Measurements from ENCODE around the gene SCUBE1.

The SCUBE1 gene

DNA sequence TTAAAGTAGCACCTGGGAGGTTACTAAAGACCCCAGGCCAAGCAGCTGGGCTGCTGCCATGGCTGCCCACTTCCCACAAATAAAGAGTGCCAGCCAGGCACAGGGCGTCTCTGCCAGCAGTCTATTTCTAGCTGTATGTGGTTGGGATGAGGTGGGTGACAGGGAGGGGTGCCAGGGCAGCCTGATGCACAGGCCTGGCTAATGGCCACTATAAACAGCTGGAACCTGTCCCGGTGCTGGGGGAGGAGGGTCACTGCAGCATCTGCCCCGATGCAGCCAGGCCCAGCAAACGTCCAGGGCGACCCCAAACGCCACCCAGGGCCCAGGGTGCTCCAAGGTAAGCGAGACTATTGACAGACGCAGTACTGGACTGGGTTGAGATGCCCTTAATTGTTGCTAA is 37.4 kb downstream of the SCUBE1 start:
- Histone ChIP-seq H3K36me3 (ENCODE audit: control insufficient read depth in 1 of 2, insufficient read depth in 2 of 2, low read length in 2 of 2) (no peaks in the 10 kb centered on the region), H3K79me2 (ENCODE audit: control insufficient read depth, insufficient read depth, low read length, poor library complexity) (no peaks in the 10 kb centered on the region), H4K91ac (ENCODE audit: low read depth, low read length) (no peak overlapping the region), H2BK120ac (ENCODE audit: insufficient read depth, low read length, poor library complexity) (no peak overlapping the region), H3K18ac (ENCODE audit: low read length) (no peak overlapping the region), H3K4me2 (ENCODE audit: low read length) (no peak overlapping the region), H3K4me3 (ENCODE audit: low read depth, low read length) (no peak overlapping the region), H3K23ac (ENCODE audit: low read length) (no peak overlapping the region), H3K4ac (ENCODE audit: low read depth, low read length) (no peak overlapping the region), H3K79me1 (ENCODE audit: low read length) (no peaks in the 10 kb centered on the region), H4K8ac (ENCODE audit: low read depth, low read length) (no peak overlapping the region), H3K14ac (ENCODE audit: low read length) (no peak overlapping the region), H3K9ac (ENCODE audit: low read length) (no peak overlapping the region), H3K27ac (ENCODE audit: low read depth, low read length) (no peak overlapping the region), H2AK5ac (ENCODE audit: low read length) (no peak overlapping the region), H2AFZ (ENCODE audit: insufficient read depth, low read length, poor library complexity) (no peak overlapping the region), H3K4me1 (ENCODE audit: control insufficient read depth in 1 of 2, insufficient read depth in 2 of 2, low read length in 2 of 2) (no peaks in the 10 kb centered on the region), H2BK12ac (ENCODE audit: low read length) (no peak overlapping the region), H3K27me3 (ENCODE audit: insufficient read depth, low read length) (no peaks in the 10 kb centered on the region), H2BK5ac (ENCODE audit: low read depth, low read length, poor library complexity) (no peak overlapping the region), H3K9me3 (ENCODE audit: insufficient read depth, low read depth, low read length) (no peaks in the 10 kb centered on the region), H4K12ac (ENCODE audit: low read depth, low read length) (no peak overlapping the region)
- no CpG with 5 or more reads among the region's 8 CpGs for WGBS (ENCODE audit: extremely low coverage, insufficient coverage, insufficient read length)
- DNase-seq = no peak

DNA sequence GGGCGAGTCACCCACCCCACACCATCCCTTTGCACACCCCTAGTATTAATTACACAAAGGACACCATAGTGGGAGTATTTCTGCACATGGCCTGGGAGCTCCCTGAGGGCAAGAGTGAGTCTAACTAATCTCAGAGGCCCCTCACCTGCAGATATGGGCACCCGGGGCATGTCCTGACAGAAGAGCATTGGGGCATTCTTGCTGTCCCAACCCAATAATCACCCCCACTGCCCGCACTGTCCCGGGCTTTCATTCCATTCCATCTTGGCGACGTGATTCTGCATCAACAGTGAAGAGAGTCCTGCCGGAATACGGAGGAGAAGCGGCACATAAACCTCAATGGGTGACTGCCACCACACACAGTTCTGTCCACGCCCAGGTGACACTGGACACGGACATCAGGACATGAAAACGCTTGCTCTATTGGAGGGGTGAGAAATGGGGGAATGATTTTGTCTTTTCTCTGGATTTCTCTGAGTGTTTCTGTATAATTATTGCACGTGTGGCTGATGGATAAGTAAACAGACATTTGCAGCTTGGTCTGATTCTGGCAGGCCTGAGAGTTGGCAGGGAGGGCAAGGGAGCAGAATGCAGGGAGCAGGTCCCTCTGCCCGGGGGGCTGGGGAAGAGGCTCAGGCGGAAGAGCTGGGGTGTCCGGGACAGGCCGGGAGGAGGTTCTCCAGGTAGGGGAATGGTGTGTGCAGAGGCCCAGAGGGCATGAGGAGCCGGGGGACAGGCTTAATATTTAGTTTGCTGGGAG is 38.2 kb downstream of the SCUBE1 start:
- Histone ChIP-seq H2AK5ac (ENCODE audit: low read length) (no peak overlapping the region), H2AFZ (ENCODE audit: insufficient read depth, low read length, poor library complexity) (no peak overlapping the region), H3K27ac (ENCODE audit: low read depth, low read length) (no peak overlapping the region), H3K36me3 (ENCODE audit: control insufficient read depth in 1 of 2, insufficient read depth in 2 of 2, low read length in 2 of 2) (no peaks in the 10 kb centered on the region), H4K12ac (ENCODE audit: low read depth, low read length) (no peak overlapping the region), H3K9me3 (ENCODE audit: insufficient read depth, low read depth, low read length) (no peaks in the 10 kb centered on the region), H3K79me2 (ENCODE audit: control insufficient read depth, insufficient read depth, low read length, poor library complexity) (no peaks in the 10 kb centered on the region), H3K9ac (ENCODE audit: low read length) (no peak overlapping the region), H3K4me1 (ENCODE audit: control insufficient read depth in 1 of 2, insufficient read depth in 2 of 2, low read length in 2 of 2) (no peaks in the 10 kb centered on the region), H3K14ac (ENCODE audit: low read length) (no peak overlapping the region), H3K4ac (ENCODE audit: low read depth, low read length) (no peak overlapping the region), H2BK12ac (ENCODE audit: low read length) (no peak overlapping the region), H2BK5ac (ENCODE audit: low read depth, low read length, poor library complexity) (no peak overlapping the region), H4K91ac (ENCODE audit: low read depth, low read length) (no peak overlapping the region), H3K4me3 (ENCODE audit: low read depth, low read length) (no peak overlapping the region), H3K4me2 (ENCODE audit: low read length) (no peak overlapping the region), H3K27me3 (ENCODE audit: insufficient read depth, low read length) (no peaks in the 10 kb centered on the region), H2BK120ac (ENCODE audit: insufficient read depth, low read length, poor library complexity) (no peak overlapping the region), H3K18ac (ENCODE audit: low read length) (no peak overlapping the region), H3K23ac (ENCODE audit: low read length) (no peak overlapping the region), H4K8ac (ENCODE audit: low read depth, low read length) (no peak overlapping the region), H3K79me1 (ENCODE audit: low read length) (no peaks in the 10 kb centered on the region)
- DNase-seq = peak; percentile 92 to 93
- no CpG with 5 or more reads among the region's 18 CpGs for WGBS (ENCODE audit: extremely low coverage, insufficient coverage, insufficient read length)

DNA sequence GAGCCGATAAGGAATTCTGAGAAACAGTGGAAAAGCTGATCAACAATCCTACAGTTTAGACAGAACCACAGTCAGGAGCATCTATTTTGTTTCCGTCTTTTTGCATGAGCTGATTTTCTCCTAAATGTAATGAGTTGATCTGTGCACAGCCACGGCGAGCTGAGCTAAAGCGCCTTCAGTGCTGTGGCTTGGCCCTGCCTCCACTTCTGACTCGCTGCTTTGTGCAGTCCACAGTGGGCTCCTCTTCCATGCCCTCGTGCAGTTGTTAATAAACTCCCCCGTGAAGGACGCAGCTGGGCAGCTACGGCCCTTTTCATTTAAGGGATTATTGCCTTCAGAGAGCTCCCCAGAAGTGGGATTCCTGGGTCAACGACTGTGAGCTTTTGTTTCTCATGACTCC is 39.4 kb downstream of the SCUBE1 start:
- H3K18ac ChIP-seq (ENCODE audit: low read length) = no peak overlapping the region
- no peaks in the 10 kb centered on the region for H3K36me3 ChIP-seq (ENCODE audit: control insufficient read depth in 1 of 2, insufficient read depth in 2 of 2, low read length in 2 of 2)
- no peak overlapping the region for H3K27ac ChIP-seq (ENCODE audit: low read depth, low read length)
- no peaks in the 10 kb centered on the region for H3K79me1 ChIP-seq (ENCODE audit: low read length)
- no peak overlapping the region for H4K12ac ChIP-seq (ENCODE audit: low read depth, low read length)
- no peaks in the 10 kb centered on the region for H3K4me1 ChIP-seq (ENCODE audit: control insufficient read depth in 1 of 2, insufficient read depth in 2 of 2, low read length in 2 of 2)
- H3K9ac ChIP-seq (ENCODE audit: low read length) = no peak overlapping the region
- H2BK12ac ChIP-seq (ENCODE audit: low read length) = no peak overlapping the region
- no peak overlapping the region for H2BK5ac ChIP-seq (ENCODE audit: low read depth, low read length, poor library complexity)
- no peak overlapping the region for H2BK120ac ChIP-seq (ENCODE audit: insufficient read depth, low read length, poor library complexity)
- H2AFZ ChIP-seq (ENCODE audit: insufficient read depth, low read length, poor library complexity) = no peak overlapping the region
- no peak overlapping the region for H3K4ac ChIP-seq (ENCODE audit: low read depth, low read length)
- no peak for DNase-seq
- no peak overlapping the region for H3K14ac ChIP-seq (ENCODE audit: low read length)
- no peak overlapping the region for H4K91ac ChIP-seq (ENCODE audit: low read depth, low read length)
- H2AK5ac ChIP-seq (ENCODE audit: low read length) = no peak overlapping the region
- H3K9me3 ChIP-seq (ENCODE audit: insufficient read depth, low read depth, low read length) = no peaks in the 10 kb centered on the region
- H4K8ac ChIP-seq (ENCODE audit: low read depth, low read length) = no peak overlapping the region
- no peak overlapping the region for H3K4me3 ChIP-seq (ENCODE audit: low read depth, low read length)
- no peak overlapping the region for H3K23ac ChIP-seq (ENCODE audit: low read length)
- WGBS (ENCODE audit: extremely low coverage, insufficient coverage, insufficient read length) = no CpG with 5 or more reads among the region's 11 CpGs
- H3K27me3 ChIP-seq (ENCODE audit: insufficient read depth, low read length) = no peaks in the 10 kb centered on the region
- H3K79me2 ChIP-seq (ENCODE audit: control insufficient read depth, insufficient read depth, low read length, poor library complexity) = no peaks in the 10 kb centered on the region
- no peak overlapping the region for H3K4me2 ChIP-seq (ENCODE audit: low read length)

DNA sequence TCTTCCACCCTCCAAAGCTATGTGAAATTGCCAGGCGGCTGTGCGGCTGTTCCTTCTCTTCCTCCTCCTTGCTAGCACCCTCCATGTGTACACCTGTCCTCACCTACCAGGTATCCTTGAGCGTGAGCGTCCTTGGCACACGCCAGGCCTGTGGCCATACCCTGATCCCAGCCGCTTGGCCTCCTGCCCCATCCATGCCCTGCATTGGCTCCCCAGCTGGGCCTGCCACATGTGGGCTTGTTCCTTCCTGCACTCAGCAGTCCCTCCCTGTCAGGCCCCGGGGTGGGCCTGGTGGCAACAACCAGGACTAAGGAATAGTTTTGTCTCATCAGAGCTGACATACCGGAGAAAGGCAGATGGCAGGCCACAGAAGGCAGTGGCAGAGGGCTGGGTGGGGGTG is 40.0 kb downstream of the SCUBE1 start:
- Histone ChIP-seq H4K8ac (ENCODE audit: low read depth, low read length) (no peak overlapping the region), H3K4me2 (ENCODE audit: low read length) (no peak overlapping the region), H3K18ac (ENCODE audit: low read length) (no peak overlapping the region), H3K27me3 (ENCODE audit: insufficient read depth, low read length) (no peaks in the 10 kb centered on the region), H3K27ac (ENCODE audit: low read depth, low read length) (no peak overlapping the region), H2BK12ac (ENCODE audit: low read length) (no peak overlapping the region), H3K79me1 (ENCODE audit: low read length) (no peaks in the 10 kb centered on the region), H2BK120ac (ENCODE audit: insufficient read depth, low read length, poor library complexity) (no peak overlapping the region), H2AFZ (ENCODE audit: insufficient read depth, low read length, poor library complexity) (no peak overlapping the region), H2BK5ac (ENCODE audit: low read depth, low read length, poor library complexity) (no peak overlapping the region), H4K12ac (ENCODE audit: low read depth, low read length) (no peak overlapping the region), H3K4me1 (ENCODE audit: control insufficient read depth in 1 of 2, insufficient read depth in 2 of 2, low read length in 2 of 2) (no peaks in the 10 kb centered on the region), H4K91ac (ENCODE audit: low read depth, low read length) (no peak overlapping the region), H3K23ac (ENCODE audit: low read length) (no peak overlapping the region), H3K9ac (ENCODE audit: low read length) (no peak overlapping the region), H3K9me3 (ENCODE audit: insufficient read depth, low read depth, low read length) (no peaks in the 10 kb centered on the region), H3K36me3 (ENCODE audit: control insufficient read depth in 1 of 2, insufficient read depth in 2 of 2, low read length in 2 of 2) (no peaks in the 10 kb centered on the region), H3K79me2 (ENCODE audit: control insufficient read depth, insufficient read depth, low read length, poor library complexity) (no peaks in the 10 kb centered on the region), H3K4ac (ENCODE audit: low read depth, low read length) (no peak overlapping the region), H3K4me3 (ENCODE audit: low read depth, low read length) (no peak overlapping the region), H3K14ac (ENCODE audit: low read length) (no peak overlapping the region), H2AK5ac (ENCODE audit: low read length) (no peak overlapping the region)
- WGBS (ENCODE audit: extremely low coverage, insufficient coverage, insufficient read length) = no CpG with 5 or more reads among the region's 8 CpGs
- DNase-seq = no peak
